ENCODE data around the gene SH3BGR.

Gene SH3BGR

DNA sequence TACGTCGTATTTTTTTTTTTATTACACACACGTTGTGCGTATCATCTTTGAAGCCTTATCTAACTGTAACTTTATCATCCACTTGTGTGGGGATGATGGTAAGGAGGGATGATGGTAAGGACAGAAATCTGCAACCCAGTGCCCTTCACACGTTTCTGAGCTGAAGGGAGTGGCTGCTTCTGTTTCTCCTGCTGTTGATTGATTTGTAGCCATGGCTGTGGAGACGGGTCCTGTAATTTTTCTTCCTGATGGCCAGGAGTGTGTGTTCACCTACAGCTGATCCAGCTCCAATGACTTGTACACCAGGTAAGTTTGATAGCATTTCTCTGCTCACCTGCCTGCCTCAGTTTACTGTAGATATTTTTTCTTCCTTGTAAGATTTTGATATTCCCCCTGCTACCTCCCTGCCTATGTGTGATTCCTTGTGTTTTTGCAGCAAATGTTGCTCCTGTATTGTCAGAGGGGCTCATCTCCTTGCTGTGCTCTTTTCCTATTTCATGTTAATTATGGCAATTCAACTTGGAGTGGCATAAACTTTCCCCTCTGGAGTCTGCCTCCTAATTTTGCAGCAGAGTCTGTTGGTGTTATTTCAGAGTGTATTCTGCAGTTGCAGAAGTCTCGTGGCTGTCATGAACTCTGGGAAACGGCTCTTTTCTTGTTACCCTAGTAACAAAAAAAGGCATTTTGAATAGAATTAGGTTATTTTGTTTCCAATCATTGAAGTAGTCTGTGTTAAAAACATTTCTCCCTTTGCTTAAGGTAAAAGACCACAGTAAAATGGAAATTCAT lies 64.1 kb downstream of the SH3BGR start:
- H3K4me3 Mint-ChIP-seq: no peak overlapping the region
- no peaks in the 10 kb centered on the region for H3K36me3 Mint-ChIP-seq
- H3K4me1 Mint-ChIP-seq: no peaks in the 10 kb centered on the region
- H3K27me3 Mint-ChIP-seq: peaks cover 5% of the 10 kb centered on the region
- no peak overlapping the region for H3K27ac Mint-ChIP-seq
- no peak for DNase-seq
- no peaks in the 10 kb centered on the region for H3K9me3 Mint-ChIP-seq
- CTCF ChIA-PET: interaction anchor here (0.6 to 3.4 kb wide), 2 partner anchors 18 to 199 kb away, joined by 5 to 24 read pairs; no protein-coding TSS in a partner anchor

DNA sequence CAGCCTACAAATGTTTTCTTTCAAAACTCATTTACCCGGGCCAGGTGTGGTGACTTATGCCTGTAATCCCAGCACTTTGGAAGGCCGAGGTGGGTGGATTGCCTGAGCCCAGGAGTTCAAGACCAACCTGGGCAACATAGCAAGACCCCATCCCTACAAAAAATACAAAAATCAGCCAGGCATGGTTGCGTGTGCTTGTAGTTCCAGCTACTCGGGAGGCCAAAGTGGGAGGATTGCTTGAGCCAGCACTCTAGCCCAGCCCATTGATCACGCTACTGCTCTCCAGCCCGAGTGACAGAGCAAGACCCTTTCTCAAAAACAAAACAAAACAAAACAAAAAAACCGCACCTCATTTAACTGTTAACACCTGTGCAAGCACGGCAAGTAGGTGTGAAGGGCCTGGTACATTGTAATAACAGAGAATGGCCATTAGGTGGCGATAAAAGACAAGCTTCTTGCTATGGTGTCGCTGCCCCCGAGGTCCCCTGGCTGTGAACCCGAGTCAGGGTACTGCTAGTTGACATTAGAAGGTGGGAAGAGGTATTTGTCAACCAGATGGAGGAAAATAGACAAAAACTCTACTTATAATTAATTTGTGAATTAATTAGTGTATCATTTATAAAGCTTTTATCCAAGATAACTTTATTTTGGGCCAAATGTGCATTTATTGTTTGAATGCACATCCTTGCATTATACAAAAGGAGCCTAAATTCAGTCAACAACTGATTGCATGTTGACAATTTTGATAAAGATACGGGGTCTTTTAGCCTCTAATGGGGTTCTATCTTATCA lies 66.5 kb downstream of the SH3BGR start:
- CTCF ChIA-PET: interaction anchor here (0.8 to 3.4 kb wide), 8 partner anchors 9 to 204 kb away, joined by 3 to 24 read pairs (median 5); no protein-coding TSS in a partner anchor
- DNase-seq: peak; percentile 52
- Mint-ChIP-seq H3K36me3 (no peaks in the 10 kb centered on the region), H3K9me3 (no peaks in the 10 kb centered on the region), H3K4me3 (no peak overlapping the region), H3K27ac (no peak overlapping the region), H3K4me1 (no peaks in the 10 kb centered on the region), H3K27me3 (peaks cover 8% of the 10 kb centered on the region)

DNA sequence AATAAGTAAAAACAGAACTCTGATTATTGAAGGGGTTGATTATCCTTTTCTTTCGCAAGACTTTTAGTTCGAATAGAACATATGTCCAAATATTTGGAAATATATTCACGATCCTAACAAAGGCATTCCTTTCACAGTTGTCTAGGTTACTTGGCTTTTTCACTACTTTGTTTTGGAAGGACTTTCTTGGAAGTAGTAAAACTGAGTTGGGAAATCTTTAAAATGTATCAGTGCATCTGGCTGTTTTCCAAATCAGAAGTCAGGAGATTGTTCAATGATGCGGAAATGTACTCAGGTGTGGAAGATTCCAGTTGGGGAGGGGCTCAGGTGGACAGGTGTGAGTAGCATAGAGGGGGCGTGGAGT lies 67.1 kb downstream of the SH3BGR start:
- DNase-seq: no peak
- no peaks in the 10 kb centered on the region for H3K9me3 Mint-ChIP-seq
- no peak overlapping the region for H3K27ac Mint-ChIP-seq
- H3K36me3 Mint-ChIP-seq: no peaks in the 10 kb centered on the region
- no peak overlapping the region for H3K4me3 Mint-ChIP-seq
- CTCF ChIA-PET: interaction anchor here (0.8 to 3.4 kb wide), 6 partner anchors 8 to 196 kb away, joined by 3 to 24 read pairs (median 4); no protein-coding TSS in a partner anchor
- peaks cover 8% of the 10 kb centered on the region for H3K27me3 Mint-ChIP-seq
- no peaks in the 10 kb centered on the region for H3K4me1 Mint-ChIP-seq

DNA sequence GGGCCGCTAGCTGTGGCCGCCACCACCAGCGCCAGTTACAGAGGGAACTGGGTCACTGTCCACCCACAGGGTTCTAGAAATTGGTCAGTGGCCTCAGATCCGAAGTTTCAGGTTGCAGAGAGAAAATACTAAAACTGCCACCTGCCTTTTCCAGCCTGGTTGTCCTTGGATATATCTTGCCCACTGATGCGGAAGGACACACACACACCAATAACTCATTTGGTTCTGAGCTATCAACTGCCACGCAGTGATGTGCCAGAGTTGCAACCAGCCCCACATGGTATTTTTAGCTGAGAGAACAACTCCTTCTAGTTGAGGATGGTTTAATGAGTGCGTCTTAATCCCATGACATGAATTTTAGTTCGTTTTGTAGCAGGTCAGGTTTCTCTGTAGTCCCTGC lies 68.1 kb downstream of the SH3BGR start:
- no peak overlapping the region for H3K4me3 Mint-ChIP-seq
- no peaks in the 10 kb centered on the region for H3K9me3 Mint-ChIP-seq
- CTCF ChIA-PET: interaction anchor here (1.0 to 1.1 kb wide), 2 partner anchors 16 to 194 kb away, joined by 3 read pairs; no protein-coding TSS in a partner anchor
- no peaks in the 10 kb centered on the region for H3K4me1 Mint-ChIP-seq
- H3K36me3 Mint-ChIP-seq: no peaks in the 10 kb centered on the region
- no peak for DNase-seq
- H3K27me3 Mint-ChIP-seq: peaks cover 8% of the 10 kb centered on the region
- H3K27ac Mint-ChIP-seq: no peak overlapping the region

DNA sequence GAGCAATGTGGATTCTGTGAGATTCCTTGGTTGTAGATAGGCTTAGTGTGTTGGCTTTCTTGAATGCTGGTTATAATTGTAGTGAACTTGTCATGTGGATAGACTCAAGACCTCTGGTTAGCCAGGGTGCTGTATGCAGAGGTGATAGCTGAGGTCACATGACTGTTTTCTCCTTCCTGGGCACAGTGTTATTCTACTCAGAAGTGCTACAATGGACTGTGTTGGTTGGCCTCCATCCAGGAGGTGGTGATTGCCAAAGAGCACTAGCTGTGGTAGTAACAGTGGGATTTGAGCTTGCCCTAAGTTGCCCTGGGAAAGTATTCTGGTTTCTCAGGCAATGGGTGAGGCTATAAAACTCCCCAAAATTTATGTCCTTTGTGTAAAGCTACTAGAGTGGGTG lies 71.6 kb downstream of the SH3BGR start:
- no peaks in the 10 kb centered on the region for H3K9me3 Mint-ChIP-seq
- CTCF ChIA-PET: no interaction called here
- no peaks in the 10 kb centered on the region for H3K36me3 Mint-ChIP-seq
- no peak overlapping the region for H3K4me3 Mint-ChIP-seq
- no peaks in the 10 kb centered on the region for H3K4me1 Mint-ChIP-seq
- peaks cover 21% of the 10 kb centered on the region for H3K27me3 Mint-ChIP-seq
- H3K27ac Mint-ChIP-seq: no peak overlapping the region
- no peak for DNase-seq

DNA sequence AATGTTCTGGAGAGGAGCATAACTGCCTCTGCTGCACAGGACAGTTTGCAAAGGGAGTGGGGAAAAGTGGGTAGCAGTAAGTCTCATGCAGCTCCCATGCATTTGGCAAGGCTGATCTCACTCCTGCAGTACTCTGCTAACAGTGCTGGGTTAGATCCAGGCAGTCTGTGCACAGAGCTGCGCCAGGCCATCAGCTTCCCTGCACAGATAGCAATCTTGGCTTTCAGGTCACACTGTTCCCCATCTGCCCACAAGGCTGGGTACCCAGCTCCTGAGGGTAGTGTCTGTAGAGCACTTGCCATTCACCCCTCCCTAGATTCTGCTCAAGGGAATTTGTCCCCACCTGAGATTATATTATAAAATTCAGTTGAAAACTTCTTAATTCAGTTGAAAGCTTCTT lies 72.1 kb downstream of the SH3BGR start:
- Mint-ChIP-seq H3K9me3 (no peaks in the 10 kb centered on the region), H3K27me3 (peaks cover 24% of the 10 kb centered on the region), H3K4me1 (no peaks in the 10 kb centered on the region), H3K27ac (no peak overlapping the region), H3K36me3 (no peaks in the 10 kb centered on the region), H3K4me3 (no peak overlapping the region)
- no peak for DNase-seq
- CTCF ChIA-PET: no interaction called here

DNA sequence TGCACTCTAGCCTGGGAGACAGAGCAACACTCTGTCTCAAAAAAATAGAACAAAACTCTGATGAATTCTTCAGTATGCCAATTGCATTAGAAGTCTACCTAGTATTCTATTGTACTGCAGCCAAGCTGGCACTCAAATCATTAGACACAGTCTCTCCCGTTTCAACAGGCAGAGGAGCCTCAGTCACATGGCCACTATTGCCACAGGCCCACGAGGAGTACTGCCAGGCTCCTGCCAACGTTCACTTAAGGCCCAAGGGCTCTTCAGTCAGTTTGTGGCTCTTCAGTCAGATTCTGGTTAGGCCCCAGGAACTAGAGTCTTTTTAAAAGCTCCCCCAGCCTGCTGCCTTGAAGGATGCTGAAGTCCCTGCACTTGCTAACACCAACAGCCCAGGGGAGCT lies 73.4 kb downstream of the SH3BGR start:
- Mint-ChIP-seq H3K4me1 (no peaks in the 10 kb centered on the region), H3K9me3 (no peaks in the 10 kb centered on the region), H3K36me3 (no peaks in the 10 kb centered on the region), H3K27ac (no peak overlapping the region), H3K27me3 (peaks cover 19% of the 10 kb centered on the region), H3K4me3 (no peak overlapping the region)
- CTCF ChIA-PET: no interaction called here
- DNase-seq: no peak

DNA sequence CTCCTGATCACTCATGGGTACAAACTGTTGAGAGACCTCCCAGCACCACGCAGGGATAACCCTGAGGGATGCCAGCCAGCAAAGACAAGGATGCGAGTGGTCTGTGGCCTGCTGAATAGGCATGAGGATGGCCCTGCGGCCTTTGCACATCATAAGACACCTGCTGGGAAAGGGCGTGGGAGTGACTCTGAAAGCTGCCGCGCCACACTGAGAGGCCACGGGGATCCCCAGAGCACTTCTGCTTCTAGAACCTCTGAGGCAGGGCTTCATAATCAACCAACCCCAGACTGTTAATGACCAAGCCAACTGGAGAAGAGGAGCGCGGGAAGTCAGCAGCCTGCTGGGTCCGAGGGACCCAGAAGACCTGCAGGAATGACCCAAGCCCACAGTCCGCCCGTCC lies 73.8 kb downstream of the SH3BGR start:
- no peak overlapping the region for H3K4me3 Mint-ChIP-seq
- no peaks in the 10 kb centered on the region for H3K36me3 Mint-ChIP-seq
- no peaks in the 10 kb centered on the region for H3K9me3 Mint-ChIP-seq
- no peak overlapping the region for H3K27ac Mint-ChIP-seq
- no peak for DNase-seq
- peaks cover 20% of the 10 kb centered on the region for H3K27me3 Mint-ChIP-seq
- no peaks in the 10 kb centered on the region for H3K4me1 Mint-ChIP-seq
- CTCF ChIA-PET: no interaction called here

DNA sequence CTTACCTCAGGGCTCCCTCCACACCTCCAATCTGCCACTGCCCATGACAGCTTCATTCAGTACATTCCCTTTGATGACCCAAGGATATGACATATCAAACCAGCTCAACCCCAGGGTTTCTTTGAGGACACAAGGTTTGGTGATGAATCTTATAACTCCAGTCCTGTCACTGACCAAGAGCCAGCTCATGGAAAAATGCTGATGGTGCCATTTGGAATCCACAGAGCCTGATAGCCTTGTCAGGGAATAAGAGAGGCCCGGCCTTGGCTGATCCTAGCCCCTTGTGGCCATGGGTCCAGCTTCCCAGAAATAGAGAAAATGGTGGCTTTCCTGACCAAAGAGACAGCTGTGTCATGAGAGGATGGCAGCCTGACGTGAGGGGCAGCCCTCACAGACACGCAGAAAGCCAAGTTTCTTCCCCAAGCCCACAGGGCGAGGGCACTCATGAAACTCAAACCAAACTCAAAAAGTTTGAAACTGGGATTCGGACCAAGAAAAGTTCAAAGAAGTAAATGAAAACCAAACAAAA lies 75.4 kb downstream of the SH3BGR start:
- DNase-seq: no peak
- Mint-ChIP-seq H3K27ac (no peak overlapping the region), H3K36me3 (no peaks in the 10 kb centered on the region), H3K27me3 (peaks cover 25% of the 10 kb centered on the region), H3K9me3 (no peaks in the 10 kb centered on the region), H3K4me3 (no peak overlapping the region), H3K4me1 (no peaks in the 10 kb centered on the region)
- CTCF ChIA-PET: interaction anchor here (0.8 kb wide), 1 partner anchor 9 kb away, joined by 3 read pairs; no protein-coding TSS in a partner anchor

DNA sequence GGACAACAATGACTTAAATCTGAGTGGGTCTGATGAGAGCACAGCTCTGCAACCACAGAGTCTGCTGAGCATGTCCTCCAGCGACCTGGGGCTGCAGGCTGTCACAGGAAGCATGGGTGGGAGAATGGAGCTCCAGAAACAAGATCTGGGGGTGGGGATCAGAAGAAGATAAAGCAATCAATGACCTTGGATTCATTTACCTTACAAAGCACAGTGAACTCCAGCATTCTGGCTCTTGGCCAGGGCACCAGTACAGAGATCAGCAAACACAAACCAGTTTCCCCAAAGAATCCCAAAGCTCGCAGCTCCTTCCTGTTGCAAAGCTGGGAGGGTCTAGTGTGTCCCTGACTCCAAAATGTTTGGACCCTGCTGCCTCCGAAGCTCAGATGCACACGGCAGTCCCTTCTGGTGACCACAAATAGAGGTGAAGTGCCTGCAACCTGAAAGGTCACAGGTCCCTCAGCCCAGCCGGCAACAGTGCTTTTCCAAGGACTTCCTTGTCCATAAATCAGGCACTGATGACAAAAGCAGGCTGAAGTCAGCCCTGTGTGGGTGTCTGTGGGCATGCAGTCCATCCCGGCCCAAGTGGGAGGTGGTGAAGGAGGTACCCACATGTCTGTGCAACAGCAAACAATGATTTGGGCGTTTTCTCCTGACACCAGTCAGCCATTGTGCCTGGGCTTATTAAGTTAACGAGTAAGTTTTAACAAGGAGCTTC lies 76.1 kb downstream of the SH3BGR start:
- H3K27me3 Mint-ChIP-seq: peaks cover 22% of the 10 kb centered on the region
- CTCF ChIA-PET: interaction anchor here (0.8 kb wide), 1 partner anchor 9 kb away, joined by 3 read pairs; no protein-coding TSS in a partner anchor
- no peaks in the 10 kb centered on the region for H3K4me1 Mint-ChIP-seq
- DNase-seq: no peak
- no peak overlapping the region for H3K4me3 Mint-ChIP-seq
- H3K27ac Mint-ChIP-seq: no peak overlapping the region
- H3K9me3 Mint-ChIP-seq: no peaks in the 10 kb centered on the region
- no peaks in the 10 kb centered on the region for H3K36me3 Mint-ChIP-seq

DNA sequence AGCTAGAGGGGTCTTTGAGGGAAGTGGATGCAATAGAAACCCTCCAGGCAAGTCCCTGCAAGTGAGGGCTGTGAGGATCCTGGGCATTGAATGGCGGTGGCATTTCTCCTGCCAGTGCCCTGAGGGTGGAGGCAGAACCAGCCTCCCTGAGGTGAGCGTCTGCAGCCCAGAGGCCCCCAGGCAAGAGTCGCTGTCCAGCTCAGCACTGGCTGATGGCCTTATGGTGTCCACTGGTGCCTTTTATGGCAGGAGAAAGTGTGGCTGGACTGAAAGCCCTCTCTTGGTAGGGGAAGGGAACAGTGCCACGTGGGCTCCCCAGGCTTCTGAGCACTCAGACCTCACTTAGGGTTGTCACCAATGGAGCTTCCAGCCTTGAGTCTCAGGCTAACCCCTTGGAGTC lies 77.3 kb downstream of the SH3BGR start:
- Mint-ChIP-seq H3K36me3 (no peaks in the 10 kb centered on the region), H3K27ac (no peak overlapping the region), H3K4me3 (no peak overlapping the region), H3K27me3 (peaks cover 22% of the 10 kb centered on the region), H3K4me1 (no peaks in the 10 kb centered on the region), H3K9me3 (no peaks in the 10 kb centered on the region)
- DNase-seq: no peak
- CTCF ChIA-PET: no interaction called here

DNA sequence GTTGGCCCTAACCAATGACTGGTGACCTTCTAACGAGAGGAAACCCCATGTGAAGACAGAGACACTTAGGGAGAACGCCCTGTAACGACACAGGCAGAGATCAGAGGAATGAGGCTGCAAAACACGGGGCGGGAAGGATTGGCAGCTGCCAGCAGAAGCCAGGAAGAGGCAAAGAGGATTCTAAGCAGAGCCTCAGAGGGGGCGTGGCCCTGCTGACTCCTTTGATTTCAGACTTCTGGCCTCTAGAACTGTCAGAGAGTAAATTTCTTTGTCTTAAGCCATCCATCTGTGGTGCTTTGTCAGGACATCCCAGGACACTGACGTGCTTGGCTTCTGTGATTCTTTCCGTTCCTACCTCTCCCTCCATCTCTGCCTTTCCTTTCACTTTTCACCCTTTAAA lies 79.3 kb downstream of the SH3BGR start:
- Mint-ChIP-seq H3K4me1 (no peaks in the 10 kb centered on the region), H3K9me3 (no peaks in the 10 kb centered on the region), H3K36me3 (no peaks in the 10 kb centered on the region), H3K4me3 (no peak overlapping the region), H3K27ac (no peak overlapping the region), H3K27me3 (peaks cover 22% of the 10 kb centered on the region)
- DNase-seq: no peak
- CTCF ChIA-PET: no interaction called here

DNA sequence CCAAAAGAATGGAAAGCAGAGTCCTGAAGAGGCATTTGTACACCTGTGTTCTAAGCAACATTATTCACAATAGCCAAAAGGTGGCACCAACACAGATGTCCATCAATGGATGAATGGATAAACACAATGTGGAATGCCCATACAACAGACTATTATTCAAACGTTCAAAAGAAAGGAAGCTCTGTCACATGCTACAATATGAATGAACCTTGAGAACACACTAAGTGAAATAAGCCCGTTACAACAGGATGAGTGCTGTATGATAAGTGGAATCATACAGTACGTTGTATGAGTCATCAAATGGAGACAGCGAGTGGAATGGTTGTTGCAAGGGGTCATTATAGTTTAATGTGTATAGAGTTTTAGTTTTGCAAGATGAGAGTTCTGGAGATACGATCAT lies 80.1 kb downstream of the SH3BGR start:
- Mint-ChIP-seq H3K9me3 (no peaks in the 10 kb centered on the region), H3K4me1 (no peaks in the 10 kb centered on the region), H3K4me3 (no peak overlapping the region), H3K27me3 (peaks cover 22% of the 10 kb centered on the region), H3K36me3 (no peaks in the 10 kb centered on the region), H3K27ac (no peak overlapping the region)
- DNase-seq: no peak
- CTCF ChIA-PET: no interaction called here

Measured in activated naive CD4-positive, alpha-beta T cell treated with anti-CD3 and anti-CD28 coated beads, Interleukin-2, amount 10 ng/mL, durations not matched to agents 7 days and 5 days (primary cell).